Activated CD8-positive, alpha-beta T cell treated with anti-CD3 and anti-CD28 coated beads for 36 hours (primary cell): Measurements from ENCODE around the gene MCEE. TPM values are rescaled to one million over a fixed set of nuclear protein-coding genes. Genes with fewer than 3 reads are reported as not detected.
"Not testable (repeated sequence)": the region's sequence is repeated elsewhere in the genome, so short reads cannot be mapped to it uniquely, and the experiment has no call there.

ENCODE experiments used
- ATAC-seq: fragments of 200-7000 bp; cut with Tn5 transposase; one replicate; pipeline ENCODE4 v1.10.0; 2021; ENCODE audit warnings: mild to moderate bottlenecking, moderate library complexity
- CTCF ChIA-PET: fragments of 350-600 bp; sonication (Branson Sonifier 250); formaldehyde crosslinking; loops from one replicate; lab custom pipeline; 2021; ENCODE audit warnings: antibody characterized with exemption; lab: Charles Lee
- POLR2A ChIA-PET: fragments of 350-600 bp; sonication (Branson Sonifier 250); formaldehyde crosslinking; loops from one replicate; lab custom pipeline; 2021; ENCODE audit warnings: antibody characterized with exemption; lab: Charles Lee
- DNase-seq: peaks from one replicate; pipeline ENCODE4 v3.0.0-alpha.2; 2020
- H3K27ac Mint-ChIP-seq: one replicate; pipeline ENCODE4 v1.8.0; 2021; ENCODE audit warnings: mild to moderate bottlenecking, mixed read lengths
- H3K27me3 Mint-ChIP-seq: one replicate; pipeline ENCODE4 v1.8.0; 2021; ENCODE audit warnings: mixed read lengths
- H3K36me3 Mint-ChIP-seq: one replicate; pipeline ENCODE4 v1.8.0; 2021; ENCODE audit warnings: low read depth, mixed read lengths
- H3K4me1 Mint-ChIP-seq: one replicate; pipeline ENCODE4 v1.8.0; 2021; ENCODE audit warnings: low read depth, mixed read lengths
- H3K4me3 Mint-ChIP-seq: one replicate; pipeline ENCODE4 v1.8.0; 2021; ENCODE audit warnings: mild to moderate bottlenecking, moderate library complexity, mixed read lengths
- H3K9me3 Mint-ChIP-seq: one replicate; pipeline ENCODE4 v1.8.0; 2021; ENCODE audit warnings: mixed read lengths
- CTCF ChIP-seq: fragments of 200-600 bp; IDR thresholded peaks from one replicate; pipeline ENCODE4 v1.8.0; 2022; ENCODE audit warnings: antibody characterized with exemption, mild to moderate bottlenecking
- intact Hi-C: fragments of 100-400 bp; cut with micrococcal nuclease; formaldehyde crosslinking; loops from one replicate; pipeline ENCODE4 v1.10.0; 2022
- total RNA-seq, 2 experiments: library from RNA; stranded (reverse); gene quantifications; one replicate each; pipeline ENCODE4 v1.2.3, GENCODE V29; 2021

MCEE gene
- total RNA-seq, 2 experiments from 2014 or later: 13.8 to 14.0 TPM

- Mint-ChIP-seq H3K27ac (no peak overlapping the region), H3K4me1 (peaks cover 3% of the 10 kb centered on the region), H3K4me3 (no peak overlapping the region), H3K36me3 (peaks cover 17% of the 10 kb centered on the region), H3K27me3 (no peaks in the 10 kb centered on the region), H3K9me3 (no peaks in the 10 kb centered on the region)
- ChIA-PET POLR2A (no interaction called here), CTCF (interaction anchor here (1.2 to 1.7 kb wide), 2 partner anchors 13 to 44 kb away, joined by 3 to 5 read pairs; no protein-coding TSS in a partner anchor)
- no peak for TF ChIP-seq CTCF
- DNase-seq: no peak
- intact Hi-C loops: no loop called here
- no peak for ATAC-seq
Observed at GRCh38 chr2:71113843-71114242, 16.2 kb downstream of the MCEE start.

GRCh38 chr2:71108091-71108490 is 21.9 kb downstream of the MCEE start:
- H3K4me1 Mint-ChIP-seq: peaks cover 3% of the 10 kb centered on the region
- POLR2A ChIA-PET: no interaction called here
- peaks cover 8% of the 10 kb centered on the region for H3K36me3 Mint-ChIP-seq
- no peak overlapping the region for H3K27ac Mint-ChIP-seq
- H3K27me3 Mint-ChIP-seq: no peaks in the 10 kb centered on the region
- intact Hi-C loops: no loop called here
- peaks cover 1% of the 10 kb centered on the region for H3K9me3 Mint-ChIP-seq
- no peak for TF ChIP-seq CTCF
- CTCF ChIA-PET: interaction anchor here (1.4 kb wide), 1 partner anchor 37 kb away, joined by 3 read pairs; no protein-coding TSS in a partner anchor
- DNase-seq (no peak), ATAC-seq (no peak)
- no peak overlapping the region for H3K4me3 Mint-ChIP-seq

GRCh38 chr2:71106463-71106862 is 23.6 kb downstream of the MCEE start:
- ChIA-PET POLR2A (interaction anchor here (1.0 kb wide), 1 partner anchor 24 kb away, joined by 3 read pairs; the partner anchor contains the start of gene MPHOSPH10), CTCF (interaction anchor here (0.9 kb wide), 1 partner anchor 10 kb away, joined by 4 read pairs; no protein-coding TSS in a partner anchor)

GRCh38 chr2:71103809-71104208 is 26.2 kb downstream of the MCEE start:
- Mint-ChIP-seq H3K4me3 (no peak overlapping the region), H3K36me3 (peaks cover 2% of the 10 kb centered on the region), H3K9me3 (peaks cover 1% of the 10 kb centered on the region), H3K4me1 (no peaks in the 10 kb centered on the region), H3K27ac (no peak overlapping the region), H3K27me3 (peaks cover 3% of the 10 kb centered on the region)
- intact Hi-C loops: no loop called here
- ATAC-seq (no peak), DNase-seq (no peak)
- CTCF ChIA-PET: no interaction called here
- TF ChIP-seq CTCF: no peak
- POLR2A ChIA-PET: no interaction called here

More at GRCh38 chr2:71106463-71106862, 23.6 kb downstream of the MCEE start:
- H3K36me3 Mint-ChIP-seq, H3K4me3 Mint-ChIP-seq, H3K27ac Mint-ChIP-seq, DNase-seq, H3K4me1 Mint-ChIP-seq, H3K9me3 Mint-ChIP-seq, H3K27me3 Mint-ChIP-seq, intact Hi-C loops, ATAC-seq: not testable (repeated sequence)

GRCh38 chr2:71102981-71103681 is 26.9 kb downstream of the MCEE start:
- Mint-ChIP-seq H3K4me1 (no peaks in the 10 kb centered on the region), H3K36me3 (no peaks in the 10 kb centered on the region), H3K4me3 (no peak overlapping the region), H3K27me3 (peaks cover 3% of the 10 kb centered on the region), H3K27ac (no peak overlapping the region), H3K9me3 (peaks cover 1% of the 10 kb centered on the region)
- CTCF ChIA-PET: interaction anchor here (3.5 to 5.5 kb wide), 2 partner anchors 7 to 33 kb away, joined by 31 to 71 read pairs; partner anchors contain the start of gene NAGK
- ATAC-seq (no peak), DNase-seq (no peak)
- intact Hi-C loops: no loop called here
- POLR2A ChIA-PET: no interaction called here
- TF ChIP-seq CTCF: no peak
